Esophagus squamous epithelium (tissue), 4 donors: ENCODE measurements around the gene LRG1.

Experiments
- CTCF ChIP-seq, 6 experiments: fragments of 450-650 bp in 4 of 6; fragments of 200-600 bp in 2 of 6; sonication (generic) in 2 of 6; IDR thresholded peaks; one replicate each; pipeline ENCODE4 v1.5.1; 2016 to 2019; ENCODE audit warnings: antibody characterized with exemption in 6 of 6, mild to moderate bottlenecking in 4 of 6, moderate library complexity in 4 of 6
- POLR2A ChIP-seq, 4 donors: fragments of 450-650 bp; IDR thresholded peaks; one replicate each; pipeline ENCODE4 v1.6.1; 2017; ENCODE audit warnings: antibody characterized with exemption in 4 of 4, mild to moderate bottlenecking in 4 of 4, moderate library complexity in 3 of 4

- no peak for TF ChIP-seq CTCF (IDR thresholded peaks at IDR 0.05)
- TF ChIP-seq POLR2A (IDR thresholded peaks at IDR 0.05): no peak
Observed at GRCh38 chr19:4504891-4505569, 34.8 kb downstream of the LRG1 start.
